GM19043 (cell line): ENCODE measurements around the gene NUDT5.

Experiments used
- ATAC-seq: cut with Tn5 transposase; IDR thresholded peaks from one replicate; pipeline ENCODE4 v1.9.1; 2021; ENCODE audit warnings: low read depth; ENCODE audit not compliant: unreplicated experiment

Gene NUDT5

GRCh38 chr10:12165999-12166775 is 29.5 kb downstream of the NUDT5 start:
- ATAC-seq = no peak

- ATAC-seq = no peak
Measured at GRCh38 chr10:12165036-12165435, 30.7 kb downstream of the NUDT5 start.

- no peak for ATAC-seq
Measured at GRCh38 chr10:12164085-12164484, 31.6 kb downstream of the NUDT5 start.

GRCh38 chr10:12162927-12163326 is 32.8 kb downstream of the NUDT5 start:
- ATAC-seq = no peak

GRCh38 chr10:12160664-12161063 is 35.0 kb downstream of the NUDT5 start:
- no peak for ATAC-seq

- ATAC-seq = no peak
Measured at GRCh38 chr10:12158111-12158510, 37.6 kb downstream of the NUDT5 start.

GRCh38 chr10:12156367-12157123 is 39.1 kb downstream of the NUDT5 start:
- no peak for ATAC-seq

GRCh38 chr10:12154516-12154915 is 41.2 kb downstream of the NUDT5 start:
- no peak for ATAC-seq

GRCh38 chr10:12150163-12150562 is 45.5 kb downstream of the NUDT5 start:
- no peak for ATAC-seq

GRCh38 chr10:12144538-12144937 is 51.2 kb downstream of the NUDT5 start:
- no peak for ATAC-seq

GRCh38 chr10:12140038-12140437 is 55.7 kb downstream of the NUDT5 start:
- no peak for ATAC-seq

GRCh38 chr10:12135631-12136030 is 60.1 kb downstream of the NUDT5 start:
- ATAC-seq = no peak

GRCh38 chr10:12130237-12130872 is 65.3 kb downstream of the NUDT5 start:
- ATAC-seq = peak; percentile 37

- ATAC-seq = peak; percentile 93
Measured at GRCh38 chr10:12129222-12130111, 66.2 kb downstream of the NUDT5 start, which contains the start of gene SEC61A2. TSS of gene SEC61A2 (plus strand) at chr10:12129677. CDS start at chr10:12129788, 111 bp downstream.

- ATAC-seq = no peak
Measured at GRCh38 chr10:12121673-12122072, 74.0 kb downstream of the NUDT5 start.
